GM12891 (cell line): Measurements from ENCODE around the gene FZD8.

Source experiments
- PAX5 ChIP-seq: IDR thresholded peaks from 2 replicates; pipeline ENCODE4 v1.6.1; 2011; ENCODE audit warnings: low read length, moderate library complexity, mild to moderate bottlenecking; ENCODE audit not compliant: insufficient read depth, severe bottlenecking
- POLR2A ChIP-seq: IDR thresholded peaks from 2 replicates; pipeline ENCODE4 v1.6.1; 2011; ENCODE audit warnings: low read depth, low read length, control low read depth
- POLR2AphosphoS5 ChIP-seq: IDR thresholded peaks from 2 replicates; pipeline ENCODE4 v1.6.1; 2011; ENCODE audit warnings: low read depth, low read length, control low read depth
- POU2F2 ChIP-seq: IDR thresholded peaks from 2 replicates; pipeline ENCODE4 v1.6.1; 2011; ENCODE audit warnings: low read depth, mild to moderate bottlenecking, control low read depth, low read length, moderate library complexity
- SPI1 ChIP-seq: IDR thresholded peaks from 2 replicates; pipeline ENCODE4 v1.6.1; 2011; ENCODE audit warnings: low read depth, low read length, control low read depth
- TAF1 ChIP-seq: IDR thresholded peaks from 2 replicates; pipeline ENCODE4 v1.6.1; 2011; ENCODE audit warnings: low read depth, low read length, control low read depth

- TF ChIP-seq POLR2AphosphoS5 (no peak), TAF1 (no peak), POLR2A (no peak), SPI1 (no peak), POU2F2 (no peak), PAX5 (no peak)
These were observed 8.8 kb upstream of the FZD8 start for GRCh38 chr10:35650894-35651293.
